ENCODE measurements around the gene TNS3.

The TNS3 gene

GRCh38 chr7:47418601-47419309 lies 163.2 kb downstream of the TNS3 start:
- DNase-seq: no peak

- DNase-seq: no peak
Measured at GRCh38 chr7:47416492-47417480, 165.1 kb downstream of the TNS3 start.

- no peak for DNase-seq
Measured at GRCh38 chr7:47415318-47416212, 166.3 kb downstream of the TNS3 start.

- DNase-seq: no peak
Measured at GRCh38 chr7:47414342-47415317, 167.3 kb downstream of the TNS3 start.

DNA sequence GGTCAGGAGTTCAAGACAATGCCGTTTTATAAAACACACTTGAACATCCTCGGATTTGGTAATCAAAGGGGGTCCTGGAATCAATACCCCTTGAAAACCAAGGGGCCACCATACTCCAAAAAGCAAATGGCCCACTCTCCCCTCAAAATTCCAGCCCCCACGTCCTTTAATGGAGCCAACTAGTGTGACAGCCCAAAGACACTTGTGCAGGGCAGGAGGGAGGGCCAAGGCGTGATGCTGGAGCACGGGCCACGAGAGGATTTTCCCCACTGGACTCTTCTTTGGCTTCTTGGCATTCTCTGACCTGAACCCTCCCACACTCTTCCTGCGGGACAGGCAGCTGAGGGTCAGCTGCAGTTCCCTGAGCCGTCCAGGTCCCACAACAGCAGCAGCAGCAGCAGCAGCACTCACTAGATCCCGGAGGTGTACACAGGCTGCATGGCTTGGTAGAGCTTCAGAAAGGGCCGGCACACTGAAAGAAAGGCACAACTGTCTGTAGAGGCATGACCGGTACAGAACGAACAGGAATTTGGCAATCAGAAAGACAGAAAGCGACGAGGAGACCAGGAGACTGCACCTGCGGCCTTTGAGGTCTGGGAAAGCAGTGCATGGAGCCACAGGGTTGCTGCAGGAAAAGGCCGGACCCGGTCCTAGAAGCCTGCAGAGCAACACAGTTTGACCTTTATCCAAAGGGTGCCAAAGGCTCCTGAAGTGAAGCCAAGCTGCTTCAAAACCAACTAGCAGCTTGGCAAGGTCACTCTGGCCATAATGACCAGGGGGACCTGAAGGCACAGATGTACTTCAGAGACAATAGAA lies 168.2 kb downstream of the TNS3 start:
- DNase-seq: no peak

DNA sequence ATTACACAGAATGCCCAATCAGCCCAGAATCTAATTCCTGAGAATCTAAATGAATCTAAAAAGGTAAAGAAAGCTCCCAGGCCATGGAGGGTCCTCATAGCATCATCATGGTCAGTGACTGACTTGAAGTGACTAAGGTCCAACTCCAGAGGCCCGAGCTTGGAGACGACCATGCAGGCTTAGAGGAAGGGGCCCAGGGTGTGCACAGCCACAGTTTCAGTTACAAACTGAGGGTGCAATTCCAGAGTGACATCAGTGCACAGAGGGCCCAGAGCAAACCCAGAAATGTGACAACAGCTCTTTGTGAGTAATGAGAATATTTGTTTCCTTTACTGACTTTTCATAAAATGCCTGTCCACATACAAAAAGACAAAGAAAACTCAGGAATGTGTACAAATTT lies 170.0 kb downstream of the TNS3 start:
- DNase-seq: no peak

DNA sequence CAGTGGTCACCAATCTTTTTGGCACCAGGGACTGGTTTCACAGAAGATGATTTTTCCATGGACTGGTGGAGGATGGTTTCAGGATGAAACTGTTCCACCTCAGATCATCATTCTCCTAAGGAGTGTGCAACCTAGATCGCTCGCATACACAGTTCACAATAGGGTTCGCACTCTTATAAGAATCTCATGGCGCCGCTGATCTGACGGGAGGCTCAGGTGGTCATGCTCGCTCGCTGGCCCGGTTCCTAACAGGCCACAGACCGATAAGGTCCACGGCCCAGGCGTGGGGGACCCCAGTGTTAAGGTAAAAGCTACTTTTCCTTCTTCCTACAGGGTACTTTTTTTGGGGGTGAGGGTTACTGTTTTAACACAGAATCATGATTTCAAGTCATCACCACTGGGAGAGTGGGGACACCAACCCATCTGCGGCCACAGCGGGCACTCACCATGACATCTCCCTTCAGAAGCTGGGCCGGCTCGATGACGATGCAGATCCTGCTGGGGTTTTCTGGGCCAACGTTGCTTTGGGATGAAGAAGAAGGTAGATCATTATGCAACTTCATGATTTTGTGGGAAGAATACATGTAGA lies 170.5 kb downstream of the TNS3 start:
- DNase-seq: no peak

- DNase-seq: no peak
Measured at GRCh38 chr7:47408675-47409074, 173.2 kb downstream of the TNS3 start.

- DNase-seq: no peak
Measured at GRCh38 chr7:47407821-47408674, 173.9 kb downstream of the TNS3 start.

- DNase-seq: no peak
Measured at GRCh38 chr7:47407136-47407535, 174.8 kb downstream of the TNS3 start.

DNA sequence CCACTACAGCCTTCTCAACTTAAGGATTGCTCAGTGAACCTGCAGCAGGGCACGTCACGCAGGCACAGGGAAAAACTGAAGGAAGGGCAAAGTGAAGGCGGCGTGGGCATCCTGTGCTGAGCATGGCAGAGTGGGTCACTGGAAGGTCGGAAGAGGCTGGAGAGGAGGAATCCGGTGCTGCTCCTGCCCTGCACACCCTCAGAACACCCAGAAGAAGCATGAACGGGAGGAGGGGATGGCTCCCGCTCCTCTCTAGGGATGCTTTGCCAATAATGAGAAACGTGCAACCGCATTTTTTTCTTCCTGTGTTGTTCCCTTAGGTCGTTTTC lies 175.1 kb downstream of the TNS3 start:
- DNase-seq: no peak

DNA sequence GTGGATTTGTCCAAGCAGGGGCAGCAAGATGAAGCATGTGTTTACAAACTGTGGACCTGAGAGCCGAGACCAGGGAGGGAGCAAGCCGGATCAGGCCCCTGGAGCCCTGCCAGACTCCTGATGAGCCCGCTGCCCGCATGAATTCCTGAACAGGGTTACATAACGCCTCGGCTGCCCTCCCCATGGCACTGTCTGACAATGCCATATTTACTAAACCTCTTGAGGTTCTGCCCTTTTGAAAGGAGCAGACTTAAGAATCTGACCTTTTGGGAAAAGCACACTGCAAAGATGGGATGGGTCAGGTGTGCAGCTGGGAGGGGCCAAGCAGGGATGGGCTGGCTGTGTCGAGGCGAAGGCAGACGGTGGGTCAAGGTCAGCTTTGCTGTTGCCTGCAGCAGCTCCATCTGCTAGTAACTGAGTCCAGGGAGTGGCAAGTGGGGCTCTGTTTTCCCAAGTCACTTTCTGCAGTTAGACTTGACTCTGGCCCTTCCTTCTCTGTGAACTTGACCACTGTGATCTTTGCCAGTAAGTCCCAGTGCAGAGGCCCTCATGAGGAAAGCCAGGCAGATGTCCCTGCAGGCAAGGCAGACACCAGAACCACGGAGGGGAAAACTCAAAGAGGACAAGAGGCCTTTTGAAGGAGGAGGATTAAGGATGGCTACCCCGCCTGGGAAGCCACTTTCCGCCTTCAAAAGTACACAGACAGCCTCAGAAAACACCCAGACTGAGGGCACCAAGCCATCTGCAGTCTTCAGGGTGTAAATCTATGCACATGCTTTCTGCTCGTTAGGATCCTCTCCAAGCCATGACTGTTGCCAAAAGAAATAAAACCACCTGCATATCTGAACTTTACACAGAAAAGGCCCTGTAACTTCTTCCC lies 175.8 kb downstream of the TNS3 start:
- DNase-seq: no peak

DNA sequence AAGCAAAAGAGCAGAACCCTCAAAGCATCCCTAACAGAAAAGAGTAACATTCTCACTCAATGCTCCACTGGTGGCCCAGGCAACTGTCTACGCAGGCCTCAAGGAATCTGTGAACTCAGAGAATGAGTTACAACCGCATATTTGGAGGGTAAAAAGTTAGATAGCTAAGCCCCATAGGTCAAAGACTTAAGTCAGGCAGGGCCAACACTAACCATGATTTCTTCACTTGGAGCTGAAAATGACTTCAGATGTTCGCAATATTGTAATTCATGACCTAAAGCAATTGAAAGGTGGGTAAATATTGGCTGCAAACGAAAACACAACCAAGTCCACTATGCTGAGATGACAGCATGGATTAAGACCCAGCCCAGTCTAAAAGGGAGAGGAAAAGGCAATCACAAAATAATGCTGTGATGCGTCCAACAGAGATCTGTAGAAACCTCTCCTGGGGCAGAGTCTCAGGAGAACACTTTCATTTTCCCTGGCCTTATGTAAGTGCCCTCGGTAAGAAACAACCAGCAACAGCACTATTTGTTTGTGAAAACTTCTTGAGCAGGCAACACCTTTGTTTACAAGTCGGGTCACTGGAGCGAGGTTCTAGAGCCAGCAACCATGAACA lies 176.5 kb downstream of the TNS3 start:
- DNase-seq: no peak

GRCh38 chr7:47404010-47404409 lies 177.9 kb downstream of the TNS3 start:
- DNase-seq: no peak

- DNase-seq: no peak
Measured at GRCh38 chr7:47402941-47403866, 178.7 kb downstream of the TNS3 start.

DNA sequence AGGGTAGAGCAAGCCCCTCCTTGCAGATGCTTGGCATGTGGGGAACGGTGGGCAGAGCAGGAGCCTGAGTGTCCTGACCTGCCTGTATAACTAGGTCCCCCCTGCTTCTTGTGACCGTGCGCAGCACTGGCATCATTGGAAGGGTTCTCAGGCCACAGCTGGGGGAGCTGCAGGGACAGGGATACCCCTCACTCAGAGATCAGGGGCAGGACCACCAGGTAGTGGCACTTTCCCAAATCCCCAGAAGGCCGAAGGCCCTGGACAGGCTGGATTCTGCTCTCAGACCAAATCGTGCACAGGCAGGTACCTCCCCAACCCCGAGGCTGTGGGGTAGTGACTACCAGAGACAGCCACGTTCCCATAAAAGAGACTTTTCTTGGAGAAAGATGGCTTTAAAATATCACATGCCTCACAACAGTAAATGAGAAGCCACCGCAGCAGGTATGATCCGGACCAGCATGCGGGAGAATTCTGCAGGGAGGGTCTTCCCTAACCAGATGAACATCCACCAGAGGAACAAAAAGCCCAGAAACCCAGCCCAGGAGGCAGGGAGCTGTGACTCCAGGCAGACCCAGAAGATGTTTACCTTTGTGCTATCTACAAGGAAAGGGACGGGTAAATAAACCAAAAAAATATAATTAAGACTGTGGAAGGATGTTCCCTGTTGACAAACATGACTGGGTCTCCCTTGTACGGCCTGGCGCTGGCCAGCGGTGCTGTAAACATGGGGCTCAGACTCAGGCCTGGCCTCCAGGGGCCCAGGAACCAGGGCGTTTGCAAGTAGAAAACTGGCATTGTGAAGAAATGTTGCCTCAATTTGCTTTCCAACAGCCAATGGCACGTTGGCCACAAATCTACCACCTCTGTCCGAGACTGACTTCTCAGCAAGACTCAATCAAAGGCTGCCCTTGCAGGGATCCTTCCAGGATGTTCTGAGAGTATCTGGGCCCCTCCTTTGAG lies 180.0 kb downstream of the TNS3 start:
- no peak for DNase-seq

All from CD4-positive, alpha-beta T cell treated with Interleukin-15 for 1 hour (primary cell).